ENCODE measurements around the gene ASPA. TPM values are rescaled to one million over a fixed set of nuclear protein-coding genes. Genes with fewer than 3 reads are reported as not detected.

The ASPA gene
- total and polyA plus RNA-seq, 10 of the 15 experiments (the other 5 are each of a cell fraction or from before 2014, with no cell fraction given) = 0.04 to 0.30 TPM; not detected in 8

DNA sequence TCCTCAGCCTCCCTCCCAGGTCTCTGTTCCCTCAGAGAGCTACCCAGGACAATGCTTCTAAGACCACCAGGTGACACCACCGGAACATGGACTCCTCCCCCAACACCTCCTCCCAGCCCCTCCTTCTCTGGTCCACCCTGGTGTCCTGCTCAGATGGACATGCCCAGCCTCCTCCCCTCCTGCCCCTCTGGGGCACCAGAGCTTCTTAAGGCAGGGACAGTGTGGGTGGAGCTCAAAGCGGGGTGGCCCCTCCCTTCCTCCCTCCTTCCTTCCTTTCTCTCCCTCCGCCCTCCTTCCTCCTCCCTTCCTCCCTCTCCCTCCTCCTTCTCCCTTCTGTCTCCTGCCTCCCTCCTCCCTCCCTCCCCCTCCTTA lies 59.1 kb downstream of the ASPA start:
- intact Hi-C loops (cut with micrococcal nuclease; ENCODE audit: unreplicated experiment) = no loop called here
- H3K27me3 ChIP-seq (replicated peaks in 1 of 2; ENCODE audit: control insufficient read depth in 2 of 2, insufficient read depth in 2 of 2, low read length in 1 of 2) = no peaks in the 10 kb centered on the region
- no peak overlapping the region for H3K9ac ChIP-seq (ENCODE audit: control insufficient read depth, insufficient read depth, low read length)
- no peaks in the 10 kb centered on the region for H4K20me1 ChIP-seq (ENCODE audit: control insufficient read depth, insufficient read depth)
- RAD21 ChIA-PET (ENCODE audit: unreplicated experiment) = no interaction called here
- H3K4me2 ChIP-seq (ENCODE audit: control insufficient read depth, insufficient read depth) = no peak overlapping the region; the same call in 1 of the 2 replicates
- ATAC-seq = peak; percentile 46; the same call in 2 of the 3 replicates
- WGBS (ENCODE audit: insufficient coverage, insufficient replicate concordance, low lambda C conversion rate, missing lambda C conversion rate) = 27% methylated on average over 2 of the region's 3 CpGs
- BruUV-seq (replicated peaks) = no TSS peak
- CTCF ChIA-PET = interaction anchor here (0.6 kb wide), 1 partner anchor 24 kb away, joined by 3 read pairs; no protein-coding TSS in a partner anchor
- H3K9me3 ChIP-seq (replicated peaks; ENCODE audit: control insufficient read depth, insufficient read depth, low read length) = no peaks in the 10 kb centered on the region
- H3K79me2 ChIP-seq (ENCODE audit: control insufficient read depth, insufficient read depth, low read length) = no peaks in the 10 kb centered on the region
- H3K27ac ChIP-seq (ENCODE audit: control insufficient read depth, insufficient read depth) = no peak overlapping the region
- peaks cover 0 to 5% of the 10 kb centered on the region in 2 experiments; a peak in 2 of 4 replicates for H3K36me3 ChIP-seq (ENCODE audit: control insufficient read depth in 2 of 2, insufficient read depth in 2 of 2, low read length in 1 of 2)
- SMC1A ChIA-PET (ENCODE audit: uncharacterized antibody, unreplicated experiment) = no interaction called here
- TF ChIP-seq EP300 (IDR thresholded peaks at IDR 0.05; ENCODE audit: borderline replicate concordance in 1 of 2, control insufficient read depth in 1 of 2, low read depth in 2 of 2, low read length in 2 of 2) (no peak), EED (IDR thresholded peaks at IDR 0.05; ENCODE audit: low read depth) (0 out of 2 replicates have a peak, but pooled peaks have one; percentile 27), WRNIP1 (IDR thresholded peaks at IDR 0.05; ENCODE audit: borderline replicate concordance, low read depth, low read length) (no peak), FOXK2 (IDR thresholded peaks at IDR 0.05) (no peak)
- in situ Hi-C loops (cut with MboI) = no loop called here
- DNase-seq (ENCODE audit: low read depth, low spot score) = no peak
- POLR2A ChIA-PET = no interaction called here
- H3K4me3 ChIP-seq = no peak overlapping the region
- peaks cover 3% of the 10 kb centered on the region for H3K4me1 ChIP-seq (ENCODE audit: control insufficient read depth, insufficient read depth, low read length)
- no peak for FAIRE-seq
- peak overlapping the region; percentile 44; the same call in 1 of the 2 replicates for H2AFZ ChIP-seq (ENCODE audit: control insufficient read depth, low read depth, low read length)

- intact Hi-C loops (cut with micrococcal nuclease; ENCODE audit: unreplicated experiment) = no loop called here
- no peak overlapping the region for H3K27ac ChIP-seq (ENCODE audit: control insufficient read depth, insufficient read depth)
- no peaks in the 10 kb centered on the region for H3K9me3 ChIP-seq (replicated peaks; ENCODE audit: control insufficient read depth, insufficient read depth, low read length)
- in situ Hi-C loops (cut with MboI) = no loop called here
- H3K79me2 ChIP-seq (ENCODE audit: control insufficient read depth, insufficient read depth, low read length) = no peaks in the 10 kb centered on the region
- ChIA-PET CTCF (interaction anchor here (1.6 kb wide), 1 partner anchor 12 kb away, joined by 4 read pairs; no protein-coding TSS in a partner anchor), POLR2A (no interaction called here), RAD21 (ENCODE audit: unreplicated experiment) (interaction anchor here (1.3 kb wide), 1 partner anchor 101 kb away, joined by 5 read pairs; the partner anchor contains the start of genes CTNS and SHPK), SMC1A (ENCODE audit: uncharacterized antibody, unreplicated experiment) (no interaction called here)
- H3K36me3 ChIP-seq (ENCODE audit: control insufficient read depth in 2 of 2, insufficient read depth in 2 of 2, low read length in 1 of 2) = peaks cover 0 to 5% of the 10 kb centered on the region in 2 experiments; a peak in 2 of 4 replicates
- no TSS peak for BruUV-seq (replicated peaks)
- no peak overlapping the region; the same call in 1 of the 2 replicates for H3K4me3 ChIP-seq
- peaks cover 3% of the 10 kb centered on the region for H3K4me1 ChIP-seq (ENCODE audit: control insufficient read depth, insufficient read depth, low read length)
- no peaks in the 10 kb centered on the region for H3K27me3 ChIP-seq (replicated peaks in 1 of 2; ENCODE audit: control insufficient read depth in 2 of 2, insufficient read depth in 2 of 2, low read length in 1 of 2)
- no peak for DNase-seq (ENCODE audit: low read depth, low spot score)
- WGBS (ENCODE audit: insufficient coverage, insufficient replicate concordance, low lambda C conversion rate, missing lambda C conversion rate) = 6% methylated on average over 39 of the region's 44 CpGs
- no peak for FAIRE-seq
- peak; percentile 56 for ATAC-seq
- H3K9ac ChIP-seq (ENCODE audit: control insufficient read depth, insufficient read depth, low read length) = peak overlapping the region; percentile 27; the same call in 1 of the 2 replicates
- H3K4me2 ChIP-seq (ENCODE audit: control insufficient read depth, insufficient read depth) = peak overlapping the region; percentile 74
- peak overlapping the region; percentile 88 for H2AFZ ChIP-seq (ENCODE audit: control insufficient read depth, low read depth, low read length)
- H4K20me1 ChIP-seq (ENCODE audit: control insufficient read depth, insufficient read depth) = no peaks in the 10 kb centered on the region
- TF ChIP-seq, protein P1, sequence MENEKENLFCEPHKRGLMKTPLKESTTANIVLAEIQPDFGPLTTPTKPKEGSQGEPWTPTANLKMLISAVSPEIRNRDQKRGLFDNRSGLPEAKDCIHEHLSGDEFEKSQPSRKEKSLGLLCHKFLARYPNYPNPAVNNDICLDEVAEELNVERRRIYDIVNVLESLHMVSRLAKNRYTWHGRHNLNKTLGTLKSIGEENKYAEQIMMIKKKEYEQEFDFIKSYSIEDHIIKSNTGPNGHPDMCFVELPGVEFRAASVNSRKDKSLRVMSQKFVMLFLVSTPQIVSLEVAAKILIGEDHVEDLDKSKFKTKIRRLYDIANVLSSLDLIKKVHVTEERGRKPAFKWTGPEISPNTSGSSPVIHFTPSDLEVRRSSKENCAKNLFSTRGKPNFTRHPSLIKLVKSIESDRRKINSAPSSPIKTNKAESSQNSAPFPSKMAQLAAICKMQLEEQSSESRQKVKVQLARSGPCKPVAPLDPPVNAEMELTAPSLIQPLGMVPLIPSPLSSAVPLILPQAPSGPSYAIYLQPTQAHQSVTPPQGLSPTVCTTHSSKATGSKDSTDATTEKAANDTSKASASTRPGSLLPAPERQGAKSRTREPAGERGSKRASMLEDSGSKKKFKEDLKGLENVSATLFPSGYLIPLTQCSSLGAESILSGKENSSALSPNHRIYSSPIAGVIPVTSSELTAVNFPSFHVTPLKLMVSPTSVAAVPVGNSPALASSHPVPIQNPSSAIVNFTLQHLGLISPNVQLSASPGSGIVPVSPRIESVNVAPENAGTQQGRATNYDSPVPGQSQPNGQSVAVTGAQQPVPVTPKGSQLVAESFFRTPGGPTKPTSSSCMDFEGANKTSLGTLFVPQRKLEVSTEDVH (IDR thresholded peaks at IDR 0.05; ENCODE audit: low read depth, partially characterized antibody) = no peak
- no peak for TF ChIP-seq E2F4 (IDR thresholded peaks at IDR 0.05; ENCODE audit: low read depth, low read length)
- TF ChIP-seq NBN (IDR thresholded peaks at IDR 0.05) = 0 out of 2 replicates have a peak, but pooled peaks have one; percentile 37
- 0 out of 2 replicates have a peak, but pooled peaks have one; percentile 35 for TF ChIP-seq POLR2A (IDR thresholded peaks at IDR 0.05; ENCODE audit: low read depth, low read length)
- TF ChIP-seq, protein P2, sequence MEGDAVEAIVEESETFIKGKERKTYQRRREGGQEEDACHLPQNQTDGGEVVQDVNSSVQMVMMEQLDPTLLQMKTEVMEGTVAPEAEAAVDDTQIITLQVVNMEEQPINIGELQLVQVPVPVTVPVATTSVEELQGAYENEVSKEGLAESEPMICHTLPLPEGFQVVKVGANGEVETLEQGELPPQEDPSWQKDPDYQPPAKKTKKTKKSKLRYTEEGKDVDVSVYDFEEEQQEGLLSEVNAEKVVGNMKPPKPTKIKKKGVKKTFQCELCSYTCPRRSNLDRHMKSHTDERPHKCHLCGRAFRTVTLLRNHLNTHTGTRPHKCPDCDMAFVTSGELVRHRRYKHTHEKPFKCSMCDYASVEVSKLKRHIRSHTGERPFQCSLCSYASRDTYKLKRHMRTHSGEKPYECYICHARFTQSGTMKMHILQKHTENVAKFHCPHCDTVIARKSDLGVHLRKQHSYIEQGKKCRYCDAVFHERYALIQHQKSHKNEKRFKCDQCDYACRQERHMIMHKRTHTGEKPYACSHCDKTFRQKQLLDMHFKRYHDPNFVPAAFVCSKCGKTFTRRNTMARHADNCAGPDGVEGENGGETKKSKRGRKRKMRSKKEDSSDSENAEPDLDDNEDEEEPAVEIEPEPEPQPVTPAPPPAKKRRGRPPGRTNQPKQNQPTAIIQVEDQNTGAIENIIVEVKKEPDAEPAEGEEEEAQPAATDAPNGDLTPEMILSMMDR (IDR thresholded peaks at IDR 0.05 in 2 of 3, conservative IDR thresholded peaks at IDR 0.05 in 1 of 3; ENCODE audit: control insufficient read depth in 2 of 3, extremely low read depth in 1 of 3, insufficient read depth in 1 of 3, low read depth in 3 of 3, low read length in 3 of 3) = peak; percentile 48 to 79 (median 58); a peak in 5 of 6 replicates
- no peak for TF ChIP-seq CREM (IDR thresholded peaks at IDR 0.05; ENCODE audit: low read depth)
These were observed 59.6 kb downstream of the ASPA start for GRCh38 chr17:3535253-3535995.

Data from GM12878 (cell line).